ENCODE results near the gene SCP2. TPM values are rescaled to one million over a fixed set of nuclear protein-coding genes. Genes with fewer than 3 reads are reported as not detected.

The SCP2 gene
- total RNA-seq, 6 experiments from 2014 or later = 207 to 885 (median 634) TPM

DNA sequence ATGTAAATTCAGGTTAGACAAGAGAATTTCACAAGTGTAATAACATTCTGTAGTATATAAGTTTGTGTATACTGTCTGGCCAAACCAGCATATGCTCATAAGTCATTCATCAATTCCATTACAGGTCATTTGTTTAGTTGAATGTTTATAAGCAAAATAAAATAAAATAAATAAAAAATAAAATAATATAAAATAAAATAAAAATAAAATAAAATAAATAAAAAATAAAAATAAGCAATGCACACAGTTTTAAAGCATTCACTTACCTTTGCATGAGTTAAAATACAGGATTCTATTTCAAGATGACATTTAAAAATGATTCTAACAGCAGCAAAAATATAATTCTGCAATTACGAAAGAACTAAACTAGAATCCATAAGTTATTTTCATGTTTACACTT lies 144.8 kb downstream of the SCP2 start:
- DNase-seq (no peak), ATAC-seq (no peak)
- intact Hi-C loops (cut with DNase I) = no loop called here
- H3K27me3 ChIP-seq = no peaks in the 10 kb centered on the region
- peaks cover 0 to 6% (median 0%) of the 10 kb centered on the region in 4 donors for H3K4me1 ChIP-seq
- H3K36me3 ChIP-seq = no peaks in the 10 kb centered on the region
- TF ChIP-seq, protein P1, sequence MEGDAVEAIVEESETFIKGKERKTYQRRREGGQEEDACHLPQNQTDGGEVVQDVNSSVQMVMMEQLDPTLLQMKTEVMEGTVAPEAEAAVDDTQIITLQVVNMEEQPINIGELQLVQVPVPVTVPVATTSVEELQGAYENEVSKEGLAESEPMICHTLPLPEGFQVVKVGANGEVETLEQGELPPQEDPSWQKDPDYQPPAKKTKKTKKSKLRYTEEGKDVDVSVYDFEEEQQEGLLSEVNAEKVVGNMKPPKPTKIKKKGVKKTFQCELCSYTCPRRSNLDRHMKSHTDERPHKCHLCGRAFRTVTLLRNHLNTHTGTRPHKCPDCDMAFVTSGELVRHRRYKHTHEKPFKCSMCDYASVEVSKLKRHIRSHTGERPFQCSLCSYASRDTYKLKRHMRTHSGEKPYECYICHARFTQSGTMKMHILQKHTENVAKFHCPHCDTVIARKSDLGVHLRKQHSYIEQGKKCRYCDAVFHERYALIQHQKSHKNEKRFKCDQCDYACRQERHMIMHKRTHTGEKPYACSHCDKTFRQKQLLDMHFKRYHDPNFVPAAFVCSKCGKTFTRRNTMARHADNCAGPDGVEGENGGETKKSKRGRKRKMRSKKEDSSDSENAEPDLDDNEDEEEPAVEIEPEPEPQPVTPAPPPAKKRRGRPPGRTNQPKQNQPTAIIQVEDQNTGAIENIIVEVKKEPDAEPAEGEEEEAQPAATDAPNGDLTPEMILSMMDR (IDR thresholded peaks at IDR 0.05) = no peak
- no peak for TF ChIP-seq POLR2A (IDR thresholded peaks at IDR 0.05)
- no peak overlapping the region for H3K27ac ChIP-seq
- 95% methylated on average over 1 of the region's 1 CpG for WGBS (ENCODE audit: insufficient coverage, low coverage, low lambda C conversion rate, missing lambda C conversion rate)
- H3K9me3 ChIP-seq = no peaks in the 10 kb centered on the region
- no peak overlapping the region for H3K4me3 ChIP-seq

DNA sequence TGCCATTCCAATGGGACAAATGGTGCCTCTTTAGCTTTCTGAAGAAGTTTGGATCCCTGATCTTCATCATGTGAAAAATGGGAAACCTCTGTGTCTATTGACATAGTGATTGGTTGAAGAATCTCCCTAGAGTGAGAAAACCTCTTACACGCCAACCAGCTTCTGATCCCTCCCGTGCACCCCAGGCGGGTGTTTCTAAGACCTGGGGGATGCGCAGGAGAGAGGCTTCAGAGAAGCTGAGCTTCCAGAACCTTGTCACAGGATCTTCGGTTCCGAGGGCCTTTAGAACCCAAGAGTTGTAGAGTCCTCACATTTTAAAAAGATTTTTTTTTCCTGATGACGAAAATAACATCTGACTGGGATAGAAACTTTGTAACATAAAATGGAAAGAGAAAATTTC lies 146.2 kb downstream of the SCP2 start:
- no peaks in the 10 kb centered on the region for H3K9me3 ChIP-seq
- WGBS (ENCODE audit: insufficient coverage, low coverage, low lambda C conversion rate, missing lambda C conversion rate) = 97% methylated on average over 7 of the region's 7 CpGs
- peaks cover 0 to 6% (median 0%) of the 10 kb centered on the region in 4 donors for H3K4me1 ChIP-seq
- H3K27ac ChIP-seq = no peak overlapping the region
- no peak for TF ChIP-seq POLR2A (IDR thresholded peaks at IDR 0.05)
- TF ChIP-seq, protein P1 (IDR thresholded peaks at IDR 0.05) = no peak
- H3K27me3 ChIP-seq = no peaks in the 10 kb centered on the region
- no peaks in the 10 kb centered on the region for H3K36me3 ChIP-seq
- ATAC-seq (no peak), DNase-seq (peak in 1 of 3 donors; percentile 28)
- no peak overlapping the region for H3K4me3 ChIP-seq
- intact Hi-C loops (cut with DNase I) = no loop called here

DNA sequence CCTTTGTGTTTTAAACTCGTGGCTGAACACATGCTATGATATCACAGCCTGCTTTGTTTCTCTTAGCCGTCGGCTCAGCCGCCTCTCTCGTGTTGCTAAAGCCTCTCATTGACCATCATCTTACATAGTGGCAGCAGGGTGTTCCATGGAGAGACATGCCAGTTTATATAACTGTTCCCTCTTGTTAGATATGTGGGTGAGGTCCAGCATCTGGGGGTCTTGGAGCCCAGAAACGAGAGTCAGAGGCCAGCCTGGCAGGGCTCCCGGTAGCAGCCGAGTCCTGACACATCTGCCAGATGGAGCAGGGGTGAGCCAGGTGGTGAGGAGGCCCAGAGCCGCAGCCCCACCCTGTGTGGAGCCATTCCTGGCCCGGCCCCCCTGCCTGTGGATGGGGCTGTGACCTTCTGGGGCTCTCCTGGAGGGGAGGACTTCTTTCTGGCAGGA lies 146.8 kb downstream of the SCP2 start:
- no peak for TF ChIP-seq POLR2A (IDR thresholded peaks at IDR 0.05)
- TF ChIP-seq, protein P1 (IDR thresholded peaks at IDR 0.05) = no peak
- DNase-seq = peak; percentile 10 to 46 (median 41)
- WGBS (ENCODE audit: insufficient coverage, low coverage, low lambda C conversion rate, missing lambda C conversion rate) = 92% methylated on average over 5 of the region's 10 CpGs
- Histone ChIP-seq H3K27me3 (no peaks in the 10 kb centered on the region), H3K36me3 (no peaks in the 10 kb centered on the region), H3K4me1 (peaks cover 0 to 6% (median 0%) of the 10 kb centered on the region in 4 donors), H3K9me3 (no peaks in the 10 kb centered on the region), H3K4me3 (no peak overlapping the region), H3K27ac (no peak overlapping the region)
- intact Hi-C loops (cut with DNase I) = no loop called here
- no peak for ATAC-seq

DNA sequence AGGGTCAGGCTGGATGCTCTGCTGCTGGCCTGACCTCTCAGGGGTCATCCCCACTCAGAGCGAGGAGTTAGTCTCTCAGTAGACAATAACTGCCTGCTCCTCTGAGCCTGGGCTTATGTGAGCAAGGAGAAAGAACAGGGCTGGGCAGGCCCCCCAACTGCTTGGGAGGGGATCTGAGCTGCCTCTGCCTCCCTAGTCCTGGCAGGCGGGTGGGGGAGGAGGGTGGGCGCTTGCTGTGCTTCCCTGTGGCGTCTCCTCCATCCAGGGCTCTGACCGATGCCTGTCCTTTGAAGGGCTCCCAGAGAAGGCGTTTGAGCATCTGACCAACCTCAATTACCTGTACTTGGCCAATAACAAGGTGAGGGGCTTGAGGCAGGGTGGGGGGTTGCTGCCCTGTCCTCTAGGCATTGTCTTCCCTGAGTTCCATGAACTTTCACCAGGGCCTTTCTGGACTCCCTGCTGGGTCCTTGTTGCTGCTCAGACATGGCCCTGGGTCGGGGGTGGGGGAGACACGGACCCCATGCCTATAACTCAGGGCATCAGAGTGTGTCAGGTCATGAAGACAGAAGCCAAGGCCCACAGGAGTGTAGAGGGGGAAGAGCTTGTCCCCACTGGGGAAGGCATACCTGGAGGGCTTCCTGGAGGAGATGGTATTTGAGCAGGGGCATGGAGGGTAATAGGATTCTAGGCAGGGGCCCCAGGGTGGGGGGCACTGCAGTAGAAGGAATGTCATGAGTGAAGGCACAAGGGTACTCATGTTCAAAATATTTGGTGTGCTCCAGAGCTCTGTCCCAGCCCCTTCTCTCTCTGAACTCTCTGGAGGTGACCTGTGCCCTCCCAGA lies 147.5 kb downstream of the SCP2 start:
- DNase-seq = peak; percentile 4 to 27 (median 15)
- H3K36me3 ChIP-seq = no peaks in the 10 kb centered on the region
- H3K27ac ChIP-seq = no peak overlapping the region
- ATAC-seq = no peak
- no peak overlapping the region for H3K4me3 ChIP-seq
- H3K9me3 ChIP-seq = no peaks in the 10 kb centered on the region
- intact Hi-C loops (cut with DNase I) = no loop called here
- peaks cover 0 to 6% (median 0%) of the 10 kb centered on the region in 4 donors for H3K4me1 ChIP-seq
- no peak for TF ChIP-seq POLR2A (IDR thresholded peaks at IDR 0.05)
- TF ChIP-seq, protein P1 (IDR thresholded peaks at IDR 0.05) = no peak
- WGBS (ENCODE audit: insufficient coverage, low coverage, low lambda C conversion rate, missing lambda C conversion rate) = 60% methylated on average over 1 of the region's 8 CpGs
- H3K27me3 ChIP-seq = no peaks in the 10 kb centered on the region

Measured in right lobe of liver (tissue), 6 donors.